Measurements from ENCODE around the gene SYT17. TPM values are rescaled to one million over a fixed set of nuclear protein-coding genes. Genes with fewer than 3 reads are reported as not detected.

Gene SYT17
- total and polyA plus RNA-seq, 2 experiments from 2014 or later = 6.7 to 6.9 TPM

GRCh38 chr16:19230575-19230974 is 62.5 kb downstream of the SYT17 start:
- Histone ChIP-seq H3K9me2 (replicated peaks; ENCODE audit: insufficient read depth) (no peaks in the 10 kb centered on the region), H3K27me3 (no peaks in the 10 kb centered on the region), H3K4me3 (no peak overlapping the region), H3K4me1 (ENCODE audit: insufficient read depth) (no peaks in the 10 kb centered on the region), H3K36me3 (replicated peaks; ENCODE audit: insufficient read depth, low read depth) (no peaks in the 10 kb centered on the region), H3K27ac (no peak overlapping the region), H3K79me2 (no peaks in the 10 kb centered on the region), H3K4me2 (no peak overlapping the region), H2AFZ (no peak overlapping the region), H4K20me1 (ENCODE audit: insufficient read depth, poor library complexity, severe bottlenecking) (no peaks in the 10 kb centered on the region), H3K9me3 (ENCODE audit: low read depth) (no peaks in the 10 kb centered on the region)
- DNase-seq (ENCODE audit: low spot score) = no peak
- TF ChIP-seq EZH2phosphoT487 (IDR thresholded peaks at IDR 0.05; ENCODE audit: low read depth, severe bottlenecking, unreplicated experiment) (no peak), EZH2 (IDR thresholded peaks at IDR 0.05; ENCODE audit: borderline replicate concordance) (no peak)
- TF ChIP-seq, protein P1, sequence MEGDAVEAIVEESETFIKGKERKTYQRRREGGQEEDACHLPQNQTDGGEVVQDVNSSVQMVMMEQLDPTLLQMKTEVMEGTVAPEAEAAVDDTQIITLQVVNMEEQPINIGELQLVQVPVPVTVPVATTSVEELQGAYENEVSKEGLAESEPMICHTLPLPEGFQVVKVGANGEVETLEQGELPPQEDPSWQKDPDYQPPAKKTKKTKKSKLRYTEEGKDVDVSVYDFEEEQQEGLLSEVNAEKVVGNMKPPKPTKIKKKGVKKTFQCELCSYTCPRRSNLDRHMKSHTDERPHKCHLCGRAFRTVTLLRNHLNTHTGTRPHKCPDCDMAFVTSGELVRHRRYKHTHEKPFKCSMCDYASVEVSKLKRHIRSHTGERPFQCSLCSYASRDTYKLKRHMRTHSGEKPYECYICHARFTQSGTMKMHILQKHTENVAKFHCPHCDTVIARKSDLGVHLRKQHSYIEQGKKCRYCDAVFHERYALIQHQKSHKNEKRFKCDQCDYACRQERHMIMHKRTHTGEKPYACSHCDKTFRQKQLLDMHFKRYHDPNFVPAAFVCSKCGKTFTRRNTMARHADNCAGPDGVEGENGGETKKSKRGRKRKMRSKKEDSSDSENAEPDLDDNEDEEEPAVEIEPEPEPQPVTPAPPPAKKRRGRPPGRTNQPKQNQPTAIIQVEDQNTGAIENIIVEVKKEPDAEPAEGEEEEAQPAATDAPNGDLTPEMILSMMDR (IDR thresholded peaks at IDR 0.05; ENCODE audit: poor library complexity) = no peak
- 96% methylated on average over 3 of the region's 3 CpGs for WGBS (ENCODE audit: low lambda C conversion rate, missing lambda C conversion rate)

DNA sequence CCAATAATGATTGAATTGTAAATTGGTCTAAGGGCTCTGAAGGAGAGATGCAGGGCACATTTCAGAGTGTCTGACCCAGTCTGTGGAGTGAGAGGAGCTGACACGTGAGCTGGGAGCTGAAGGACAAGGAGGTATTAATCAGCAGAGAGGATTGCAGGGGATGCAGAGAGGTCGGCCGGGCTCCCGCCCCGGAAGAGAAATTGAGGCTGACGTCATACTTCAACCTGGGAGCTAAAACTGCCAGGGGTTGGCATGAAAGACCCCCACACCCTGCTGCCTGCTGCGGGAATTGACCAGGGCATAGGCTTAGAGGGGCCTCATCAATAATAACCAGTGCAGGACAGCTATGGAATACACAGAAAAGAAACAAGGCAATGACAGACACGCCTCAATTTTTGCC is 63.8 kb downstream of the SYT17 start:
- Histone ChIP-seq H3K27ac (no peak overlapping the region), H3K4me1 (ENCODE audit: insufficient read depth) (peaks cover under 1% of the 10 kb centered on the region), H3K4me2 (no peak overlapping the region), H3K9me3 (ENCODE audit: low read depth) (no peaks in the 10 kb centered on the region), H3K79me2 (no peaks in the 10 kb centered on the region), H3K27me3 (no peaks in the 10 kb centered on the region), H3K9me2 (replicated peaks; ENCODE audit: insufficient read depth) (no peaks in the 10 kb centered on the region), H3K36me3 (replicated peaks; ENCODE audit: insufficient read depth, low read depth) (no peaks in the 10 kb centered on the region), H2AFZ (no peak overlapping the region), H3K4me3 (no peak overlapping the region), H4K20me1 (ENCODE audit: insufficient read depth, poor library complexity, severe bottlenecking) (no peaks in the 10 kb centered on the region)
- TF ChIP-seq EZH2phosphoT487 (IDR thresholded peaks at IDR 0.05; ENCODE audit: low read depth, severe bottlenecking, unreplicated experiment) (no peak), EZH2 (IDR thresholded peaks at IDR 0.05; ENCODE audit: borderline replicate concordance) (no peak)
- TF ChIP-seq, protein P1 (IDR thresholded peaks at IDR 0.05; ENCODE audit: poor library complexity) = no peak
- DNase-seq (ENCODE audit: low spot score) = no peak
- WGBS (ENCODE audit: low lambda C conversion rate, missing lambda C conversion rate) = 86% methylated on average over 8 of the region's 8 CpGs

GRCh38 chr16:19232988-19233387 is 64.9 kb downstream of the SYT17 start:
- H2AFZ ChIP-seq = no peak overlapping the region
- no peak for DNase-seq (ENCODE audit: low spot score)
- WGBS (ENCODE audit: low lambda C conversion rate, missing lambda C conversion rate) = 83% methylated on average over 5 of the region's 5 CpGs

More at GRCh38 chr16:19232988-19233387, 64.9 kb downstream of the SYT17 start:
- no peaks in the 10 kb centered on the region for H3K9me3 ChIP-seq (ENCODE audit: low read depth)
- H3K79me2 ChIP-seq = no peaks in the 10 kb centered on the region
- H3K27me3 ChIP-seq = no peaks in the 10 kb centered on the region
- no peaks in the 10 kb centered on the region for H3K36me3 ChIP-seq (replicated peaks; ENCODE audit: insufficient read depth, low read depth)
- no peak overlapping the region for H3K27ac ChIP-seq
- H3K9me2 ChIP-seq (replicated peaks; ENCODE audit: insufficient read depth) = no peaks in the 10 kb centered on the region
- no peak overlapping the region for H3K4me2 ChIP-seq
- no peaks in the 10 kb centered on the region for H4K20me1 ChIP-seq (ENCODE audit: insufficient read depth, poor library complexity, severe bottlenecking)
- no peak for TF ChIP-seq EZH2phosphoT487 (IDR thresholded peaks at IDR 0.05; ENCODE audit: low read depth, severe bottlenecking, unreplicated experiment)
- TF ChIP-seq, protein P1 (IDR thresholded peaks at IDR 0.05; ENCODE audit: poor library complexity) = no peak
- no peak for TF ChIP-seq EZH2 (IDR thresholded peaks at IDR 0.05; ENCODE audit: borderline replicate concordance)
- no peak overlapping the region for H3K4me3 ChIP-seq
- peaks cover 5% of the 10 kb centered on the region for H3K4me1 ChIP-seq (ENCODE audit: insufficient read depth)

Measured in hepatocyte (in vitro differentiated cells).